K562 (cell line): ENCODE measurements around the gene NLRP9. TPM values are rescaled to one million over a fixed set of nuclear protein-coding genes. Genes with fewer than 3 reads are reported as not detected.

Experiments
- ASH1L ChIP-seq: fragments of 450-650 bp; IDR thresholded peaks from 2 replicates; pipeline ENCODE4 v1.6.1; 2018; ENCODE audit warnings: borderline replicate concordance, mild to moderate bottlenecking, low read depth; ENCODE audit not compliant: partially characterized antibody
- CHCHD3 ChIP-seq: fragments of 250-450 bp; sonication (Bioruptor Pico); IDR thresholded peaks from 2 replicates; pipeline ENCODE4 v2.1.2; 2022; ENCODE audit warnings: mild to moderate bottlenecking
- DIDO1 ChIP-seq: fragments of 450-650 bp; IDR thresholded peaks from 2 replicates; pipeline ENCODE4 v1.6.1; 2016; ENCODE audit warnings: low read depth, missing biosample characterization, missing genetic modification characterization
- EP300 ChIP-seq: IDR thresholded peaks from 2 replicates; pipeline ENCODE4 v1.6.1; 2012; ENCODE audit warnings: low read length, improper control_type of control experiment
- FOS ChIP-seq: IDR thresholded peaks from 3 replicates; pipeline ENCODE4 v1.6.1; 2011; ENCODE audit not compliant: insufficient read length; ENCODE audit errors: extremely low read depth
- FOSL1 ChIP-seq: fragments of 200-800 bp; sonication (Bioruptor generic); conservative IDR thresholded peaks from 2 replicates; pipeline ENCODE4 v1.6.1; 2016; ENCODE audit warnings: missing genetic modification characterization, missing compliant biosample characterization
- HLTF ChIP-seq: fragments of 450-650 bp; IDR thresholded peaks from 2 replicates; pipeline ENCODE4 v1.6.1; 2016
- LEF1 ChIP-seq: fragments of 450-650 bp; IDR thresholded peaks from 2 replicates; pipeline ENCODE4 v1.6.1; 2016; ENCODE audit warnings: mild to moderate bottlenecking
- PHF21A ChIP-seq: fragments of 450-650 bp; IDR thresholded peaks from 2 replicates; pipeline ENCODE4 v1.6.1; 2017; ENCODE audit warnings: low read depth, borderline replicate concordance
- POLR2A ChIP-seq: fragments of 450-650 bp; conservative IDR thresholded peaks from 2 replicates; pipeline ENCODE4 v1.6.1; 2016
- RBM39 ChIP-seq: fragments of 200-400 bp; formaldehyde crosslinking; optimal IDR thresholded peaks from 2 replicates; pipeline ENCODE3; 2018; ENCODE audit warnings: low read depth, low read length
- SETDB1 ChIP-seq: IDR thresholded peaks from one replicate; pipeline ENCODE4 v1.6.1; 2012; ENCODE audit warnings: low read length, control low read depth, inconsistent platforms
- SMARCA4 ChIP-seq: fragments of 450-650 bp; IDR thresholded peaks from 2 replicates; pipeline ENCODE4 v1.6.1; 2016
- TGIF2 ChIP-seq: sonication (generic); formaldehyde crosslinking; IDR thresholded peaks from 2 replicates; pipeline ENCODE4 v1.8.1; 2022; ENCODE audit warnings: mild to moderate bottlenecking, missing genetic modification reagents, moderate library complexity
- THRAP3 ChIP-seq: fragments of 450-650 bp; IDR thresholded peaks from 2 replicates; pipeline ENCODE4 v1.6.1; 2016; ENCODE audit warnings: mild to moderate bottlenecking, inconsistent platforms, borderline replicate concordance
- YY1 ChIP-seq, 3 experiments: IDR thresholded peaks; 2 replicates each; pipeline ENCODE4 v1.6.1; 2011; ENCODE audit warnings: low read length in 2 of 3, mild to moderate bottlenecking in 2 of 3, moderate library complexity in 2 of 3, borderline replicate concordance in 1 of 3, control low read depth in 1 of 3, low read depth in 1 of 3; ENCODE audit not compliant: insufficient read depth in 3 of 3, insufficient replicate concordance in 2 of 3, control insufficient read depth in 1 of 3, insufficient read length in 1 of 3; ENCODE audit errors: extremely low read depth in 1 of 3
- ZC3H8 ChIP-seq: fragments of 450-650 bp; IDR thresholded peaks from 2 replicates; pipeline ENCODE4 v1.6.1; 2017
- ZEB2 ChIP-seq: fragments of 450-650 bp; IDR thresholded peaks from 2 replicates; pipeline ENCODE4 v1.6.1; 2016
- ZNF140 ChIP-seq: fragments of 250-450 bp; sonication (Bioruptor Pico); IDR thresholded peaks from 2 replicates; pipeline ENCODE4 v1.8.0; 2021; ENCODE audit warnings: moderate library complexity, mild to moderate bottlenecking, inconsistent platforms
- ZNF197 ChIP-seq: fragments of 200-800 bp; sonication (Bioruptor generic); IDR thresholded peaks from 2 replicates; pipeline ENCODE4 v1.6.1; 2016; ENCODE audit warnings: low read depth, missing genetic modification characterization, missing compliant biosample characterization
- ZNF282 ChIP-seq: sonication (generic); formaldehyde crosslinking; IDR thresholded peaks from 2 replicates; pipeline ENCODE4 v1.8.1; 2023; ENCODE audit warnings: missing genetic modification reagents
- ZNF384 ChIP-seq: IDR thresholded peaks from 2 replicates; pipeline ENCODE4 v1.6.1; 2012; ENCODE audit warnings: low read depth, low read length, improper control_type of control experiment
- ZNF431 ChIP-seq: sonication (generic); formaldehyde crosslinking; IDR thresholded peaks from 2 replicates; pipeline ENCODE4 v1.8.0; 2022; ENCODE audit warnings: mild to moderate bottlenecking, missing genetic modification reagents
- ZNF444 ChIP-seq: fragments of 250-450 bp; sonication (Bioruptor Pico); IDR thresholded peaks from 2 replicates; pipeline ENCODE4 v1.4.0; 2020; ENCODE audit warnings: mild to moderate bottlenecking, moderate library complexity
- ZNF561 ChIP-seq: fragments of 450-650 bp; formaldehyde crosslinking; conservative IDR thresholded peaks from 2 replicates; pipeline ENCODE4 v1.4.0; 2020; ENCODE audit warnings: mild to moderate bottlenecking, moderate library complexity
- ZZZ3 ChIP-seq: fragments of 450-650 bp; IDR thresholded peaks from 2 replicates; pipeline ENCODE4 v1.6.1; 2016; ENCODE audit warnings: antibody characterized with exemption, mild to moderate bottlenecking, moderate library complexity
- polyA plus RNA-seq, 8 experiments: library from polyadenylated mRNA; depleted of rRNA in 4 of 8; stranded (reverse) in 5 of 8; unstranded in 3 of 8; fragments of >200 nt; fragmentation: Nextera tagmentation in 2 of 8; fragmentation: Illumina TruSeq in 1 of 8; extraction: Ambion mirVana in 2 of 8; extraction: Trizol in 1 of 8; gene quantifications; 2 replicates each; pipeline versions ENCODE4 v1.2.1 to v1.2.3, GENCODE V29; 2011 to 2014; ENCODE audit warnings: inconsistent platforms in 1 of 8, missing spikeins in 1 of 8
- total RNA-seq, 7 experiments: library from RNA; depleted of rRNA in 6 of 7; stranded (reverse); fragments of >200 nt in 6 of 7; fragmentation: Illumina TruSeq in 2 of 7; extraction: Trizol in 2 of 7; gene quantifications; 2 replicates each; pipeline versions ENCODE4 v1.2.1 to v1.2.3, GENCODE V29; 2011 to 2021; ENCODE audit warnings: low replicate concordance in 1 of 7
- TF ChIP-seq, protein P1 (sequence below): sonication (generic); formaldehyde crosslinking; IDR thresholded peaks from 2 replicates; pipeline ENCODE4 v1.8.0; 2022; ENCODE audit warnings: mild to moderate bottlenecking, missing genetic modification reagents
- TF ChIP-seq, protein P2 (sequence below): fragments of 250-450 bp; sonication (Bioruptor Pico); IDR thresholded peaks from 2 replicates; pipeline ENCODE4 v1.6.1; 2021; ENCODE audit warnings: mild to moderate bottlenecking
- TF ChIP-seq, protein P3 (sequence below): fragments of 450-650 bp; IDR thresholded peaks from 2 replicates; pipeline ENCODE4 v1.6.1; 2016; ENCODE audit warnings: low read depth, mild to moderate bottlenecking, moderate library complexity

The NLRP9 gene
- total and polyA plus RNA-seq, 9 of the 15 experiments (the other 6 are each of a cell fraction or from before 2014, with no cell fraction given): not detected

DNA sequence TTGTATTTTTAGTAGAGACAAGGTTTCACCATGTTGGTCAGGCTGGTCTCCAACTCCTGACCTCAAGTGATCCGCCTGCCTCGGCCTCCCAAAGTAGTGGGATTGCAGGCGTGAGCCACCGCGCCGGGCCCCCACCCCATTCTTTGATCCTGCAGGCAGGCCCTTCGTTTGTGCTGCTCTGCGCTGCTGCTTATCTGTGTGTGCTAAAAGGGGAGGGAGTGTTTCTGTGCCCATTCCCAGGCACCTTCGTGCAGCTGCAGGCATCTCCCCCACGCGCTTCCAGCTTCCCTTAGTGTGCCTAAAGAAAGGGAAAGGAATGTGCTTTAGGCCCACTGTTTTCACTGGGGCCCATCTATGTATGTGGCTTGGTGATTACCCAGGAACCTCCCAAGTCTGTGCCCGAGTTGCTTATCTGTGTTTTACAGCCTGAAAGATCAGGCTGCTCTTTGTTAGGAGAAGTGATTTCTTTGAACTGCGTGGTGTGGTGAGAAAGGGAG, 36.0 kb downstream of the NLRP9 start (continued):
- TF ChIP-seq, protein P1, sequence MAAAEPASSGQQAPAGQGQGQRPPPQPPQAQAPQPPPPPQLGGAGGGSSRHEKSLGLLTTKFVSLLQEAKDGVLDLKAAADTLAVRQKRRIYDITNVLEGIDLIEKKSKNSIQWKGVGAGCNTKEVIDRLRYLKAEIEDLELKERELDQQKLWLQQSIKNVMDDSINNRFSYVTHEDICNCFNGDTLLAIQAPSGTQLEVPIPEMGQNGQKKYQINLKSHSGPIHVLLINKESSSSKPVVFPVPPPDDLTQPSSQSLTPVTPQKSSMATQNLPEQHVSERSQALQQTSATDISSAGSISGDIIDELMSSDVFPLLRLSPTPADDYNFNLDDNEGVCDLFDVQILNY (CRISPR knock-in tag): no peak
- TF ChIP-seq CHCHD3 (no peak), ZNF384 (no peak), ZEB2 (peak; percentile 48; the same call in 1 of the 2 replicates), ASH1L (no peak), POLR2A (no peak; the same call in 1 of the 2 replicates), HLTF (no peak), ZNF431 (no peak), FOS (no peak), ZNF197 (CRISPR knock-in tag) (no peak), LEF1 (peak; percentile 81), ZNF561 (CRISPR knock-in tag) (no peak), DIDO1 (no peak), FOSL1 (tag) (peak; percentile 37; the same call in 1 of the 2 replicates), ZNF444 (CRISPR knock-in tag) (no peak), ZC3H8 (no peak), ZNF282 (CRISPR knock-in tag) (no peak), TGIF2 (no peak), YY1 (IDR thresholded peaks at IDR 0.05; ENCODE audit: borderline replicate concordance in 1 of 3, control insufficient read depth in 1 of 3, extremely low read depth in 1 of 3, insufficient read depth in 3 of 3, insufficient read length in 1 of 3, insufficient replicate concordance in 2 of 3, low read depth in 1 of 3, low read length in 2 of 3) (no peak), SMARCA4 (peak; percentile 94), ZNF140 (CRISPR knock-in tag) (no peak), SETDB1 (no peak), PHF21A (peak; percentile 94; the same call in 1 of the 2 replicates), THRAP3 (no peak), EP300 (peak; percentile 77), RBM39 (no peak), ZZZ3 (no peak)
- TF ChIP-seq, protein P2, sequence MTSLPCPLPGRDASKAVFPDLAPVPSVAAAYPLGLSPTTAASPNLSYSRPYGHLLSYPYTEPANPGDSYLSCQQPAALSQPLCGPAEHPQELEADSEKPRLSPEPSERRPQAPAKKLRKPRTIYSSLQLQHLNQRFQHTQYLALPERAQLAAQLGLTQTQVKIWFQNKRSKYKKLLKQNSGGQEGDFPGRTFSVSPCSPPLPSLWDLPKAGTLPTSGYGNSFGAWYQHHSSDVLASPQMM (CRISPR knock-in tag): no peak
- TF ChIP-seq, protein P3, sequence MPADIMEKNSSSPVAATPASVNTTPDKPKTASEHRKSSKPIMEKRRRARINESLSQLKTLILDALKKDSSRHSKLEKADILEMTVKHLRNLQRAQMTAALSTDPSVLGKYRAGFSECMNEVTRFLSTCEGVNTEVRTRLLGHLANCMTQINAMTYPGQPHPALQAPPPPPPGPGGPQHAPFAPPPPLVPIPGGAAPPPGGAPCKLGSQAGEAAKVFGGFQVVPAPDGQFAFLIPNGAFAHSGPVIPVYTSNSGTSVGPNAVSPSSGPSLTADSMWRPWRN: 0 out of 2 replicates have a peak, but pooled peaks have one; percentile 40
